Spinal cord (tissue), 10 donors: Measurements from ENCODE around the gene NT5E. TPM values are rescaled to one million over a fixed set of nuclear protein-coding genes. Genes with fewer than 3 reads are reported as not detected.

Experiments
- DNase-seq, 6 donors: peaks; one replicate each; pipeline versions ENCODE4 v3.0.0 to v3.0.0-alpha.2; 2013 to 2015; ENCODE audit warnings: low spot score in 6 of 6, low read depth in 4 of 6
- H3K27ac ChIP-seq: one replicate; pipeline ENCODE4 v1.5.1; 2013; ENCODE audit warnings: low read depth, low read length, control low read depth
- H3K27me3 ChIP-seq: one replicate; pipeline ENCODE4 v1.6.1; 2013; ENCODE audit warnings: low read length; ENCODE audit not compliant: control insufficient read depth, insufficient read depth
- H3K36me3 ChIP-seq: one replicate; pipeline ENCODE4 v1.6.1; 2013; ENCODE audit warnings: low read length; ENCODE audit not compliant: control insufficient read depth, insufficient read depth
- H3K4me1 ChIP-seq: one replicate; pipeline ENCODE4 v1.6.1; 2013; ENCODE audit warnings: low read length; ENCODE audit not compliant: control insufficient read depth, insufficient read depth
- H3K4me3 ChIP-seq: one replicate; pipeline ENCODE4 v1.5.1; 2013; ENCODE audit warnings: low read depth, low read length, control low read depth
- H3K9me3 ChIP-seq: one replicate; pipeline ENCODE4 v1.6.1; 2013; ENCODE audit warnings: low read length; ENCODE audit not compliant: control insufficient read depth, insufficient read depth
- WGBS: methylation state at CpG from one replicate; pipeline ENCODE4 v1.1.5; 2013; ENCODE audit warnings: missing lambda C conversion rate; ENCODE audit not compliant: insufficient coverage; 5-methylcytosine and 5-hydroxymethylcytosine counted together
- polyA plus RNA-seq, 2 donors: library from polyadenylated mRNA; unstranded; fragments of 120-200 nt; gene quantifications; one replicate each; pipeline ENCODE4 v1.2.1, GENCODE V29; 2013; ENCODE audit not compliant: insufficient read length in 2 of 2
- total RNA-seq, 2 donors: library from RNA; depleted of rRNA in 1 of 2; stranded (reverse); fragments of 120-200 nt in 1 of 2; fragments of >200 nt in 1 of 2; gene quantifications; one replicate each; pipeline versions ENCODE4 v1.2.3 to v1.2.4, GENCODE V29; 2013 to 2014
- donor health status: healthy.

The NT5E gene
- total and polyA plus RNA-seq, 4 donors: 13.0 to 18.8 (median 16.7) TPM

GRCh38 chr6:85405175-85405852 lies 44.6 kb upstream of the NT5E start:
- no peak overlapping the region for H3K4me3 ChIP-seq
- no peak overlapping the region for H3K27ac ChIP-seq
- H3K36me3 ChIP-seq: no peaks in the 10 kb centered on the region
- no peaks in the 10 kb centered on the region for H3K27me3 ChIP-seq
- no peak for DNase-seq
- H3K4me1 ChIP-seq: peaks cover 3% of the 10 kb centered on the region
- H3K9me3 ChIP-seq: no peaks in the 10 kb centered on the region
- 65% methylated on average over 2 of the region's 3 CpGs for WGBS

GRCh38 chr6:85405853-85406198 lies 44.1 kb upstream of the NT5E start:
- DNase-seq: no peak
- WGBS: 100% methylated on average over 2 of the region's 2 CpGs
- no peaks in the 10 kb centered on the region for H3K27me3 ChIP-seq
- no peak overlapping the region for H3K4me3 ChIP-seq
- no peaks in the 10 kb centered on the region for H3K36me3 ChIP-seq
- no peaks in the 10 kb centered on the region for H3K9me3 ChIP-seq
- peaks cover 3% of the 10 kb centered on the region for H3K4me1 ChIP-seq
- no peak overlapping the region for H3K27ac ChIP-seq

- no peaks in the 10 kb centered on the region for H3K9me3 ChIP-seq
- WGBS: 91% methylated on average over 2 of the region's 5 CpGs
- no peak for DNase-seq
Measured at GRCh38 chr6:85406641-85407075, 43.2 kb upstream of the NT5E start.

DNA sequence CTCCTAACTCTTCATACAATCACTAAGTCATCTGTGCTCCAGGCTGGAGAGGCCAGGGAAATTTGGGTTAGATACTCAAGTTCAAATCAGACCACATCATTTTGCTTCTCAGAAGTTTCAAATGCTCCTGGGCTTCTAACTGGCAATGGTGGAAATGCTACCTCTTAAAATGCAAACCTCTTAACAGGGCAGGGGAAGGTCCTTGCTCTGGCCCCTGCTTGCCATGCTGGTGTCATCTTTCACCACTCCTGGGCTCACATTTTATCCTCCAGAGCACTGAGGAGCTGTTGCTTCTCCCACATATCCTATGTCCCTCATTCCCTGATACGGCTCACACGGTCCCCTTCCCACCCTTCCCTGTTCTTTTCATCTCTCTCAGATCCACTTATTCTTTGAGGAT lies 41.8 kb upstream of the NT5E start:
- no peaks in the 10 kb centered on the region for H3K9me3 ChIP-seq
- no peak overlapping the region for H3K27ac ChIP-seq
- peaks cover 3% of the 10 kb centered on the region for H3K4me1 ChIP-seq
- no peaks in the 10 kb centered on the region for H3K27me3 ChIP-seq
- no peak for DNase-seq
- WGBS: 81% methylated on average over 2 of the region's 2 CpGs
- no peak overlapping the region for H3K4me3 ChIP-seq
- H3K36me3 ChIP-seq: no peaks in the 10 kb centered on the region

More at GRCh38 chr6:85406641-85407075, 43.2 kb upstream of the NT5E start:
- Histone ChIP-seq H3K27me3 (no peaks in the 10 kb centered on the region), H3K27ac (no peak overlapping the region), H3K4me1 (peaks cover 3% of the 10 kb centered on the region), H3K4me3 (no peak overlapping the region), H3K36me3 (no peaks in the 10 kb centered on the region)

DNA sequence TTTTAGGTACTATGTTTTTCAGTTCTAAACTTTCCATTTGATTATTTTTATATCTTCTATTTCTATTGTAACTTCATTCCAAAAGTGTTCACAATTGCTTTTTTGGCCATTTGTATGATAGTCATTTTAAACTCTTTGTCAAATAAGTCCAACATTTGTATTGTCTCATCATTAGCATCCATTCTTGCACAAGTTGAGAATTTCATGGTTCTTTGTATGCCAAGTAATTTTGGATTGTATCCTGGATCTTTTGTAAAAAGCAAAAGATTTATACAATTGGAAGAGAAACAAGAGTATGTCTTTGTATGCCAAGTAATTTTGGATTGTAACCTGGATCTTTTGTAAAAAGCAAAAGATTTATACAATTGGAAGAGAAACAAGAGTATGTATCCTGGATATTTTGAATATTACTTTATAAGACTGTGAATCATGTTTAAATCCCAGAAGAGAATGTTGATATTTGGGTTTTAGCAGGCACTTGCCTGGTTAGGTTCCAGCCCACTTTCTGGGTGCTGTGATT lies 36.9 kb upstream of the NT5E start:
- DNase-seq: no peak
- H3K27me3 ChIP-seq: no peaks in the 10 kb centered on the region
- H3K36me3 ChIP-seq: no peaks in the 10 kb centered on the region
- no peak overlapping the region for H3K4me3 ChIP-seq
- H3K9me3 ChIP-seq: no peaks in the 10 kb centered on the region
- no peaks in the 10 kb centered on the region for H3K4me1 ChIP-seq
- no peak overlapping the region for H3K27ac ChIP-seq

- no CpG with 5 or more reads among the region's 1 CpG for whole genome bisulfite sequencing
- no peak overlapping the region for H3K4me3 ChIP-seq
- H3K4me1 ChIP-seq: no peaks in the 10 kb centered on the region
- no peaks in the 10 kb centered on the region for H3K36me3 ChIP-seq
- no peak overlapping the region for H3K27ac ChIP-seq
- no peaks in the 10 kb centered on the region for H3K27me3 ChIP-seq
- H3K9me3 ChIP-seq: no peaks in the 10 kb centered on the region
- DNase-seq: no peak
Measured at GRCh38 chr6:85416049-85416448, 33.8 kb upstream of the NT5E start.

DNA sequence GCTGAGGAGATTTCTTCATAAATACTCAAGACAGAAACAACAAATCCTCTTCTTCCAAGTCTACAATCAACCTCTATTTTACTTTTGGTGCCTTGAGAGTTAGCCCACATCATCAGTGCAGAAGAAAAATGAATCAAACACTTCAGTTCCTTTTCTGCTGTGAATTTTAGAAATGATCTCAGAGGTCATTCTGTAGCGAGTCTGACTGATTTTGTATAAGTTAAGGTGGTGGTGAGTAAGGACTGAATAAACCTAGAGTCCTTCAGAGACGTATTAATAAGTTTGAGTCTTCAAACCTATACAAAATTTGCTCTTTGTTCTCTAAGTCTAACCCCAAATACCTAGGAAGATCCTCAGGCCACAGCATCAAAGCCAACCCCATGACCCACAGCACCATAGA lies 33.1 kb upstream of the NT5E start:
- Histone ChIP-seq H3K4me3 (no peak overlapping the region), H3K4me1 (no peaks in the 10 kb centered on the region), H3K27ac (no peak overlapping the region), H3K27me3 (no peaks in the 10 kb centered on the region), H3K36me3 (no peaks in the 10 kb centered on the region), H3K9me3 (no peaks in the 10 kb centered on the region)
- no peak for DNase-seq
- no CpG with 5 or more reads among the region's 2 CpGs for WGBS

DNA sequence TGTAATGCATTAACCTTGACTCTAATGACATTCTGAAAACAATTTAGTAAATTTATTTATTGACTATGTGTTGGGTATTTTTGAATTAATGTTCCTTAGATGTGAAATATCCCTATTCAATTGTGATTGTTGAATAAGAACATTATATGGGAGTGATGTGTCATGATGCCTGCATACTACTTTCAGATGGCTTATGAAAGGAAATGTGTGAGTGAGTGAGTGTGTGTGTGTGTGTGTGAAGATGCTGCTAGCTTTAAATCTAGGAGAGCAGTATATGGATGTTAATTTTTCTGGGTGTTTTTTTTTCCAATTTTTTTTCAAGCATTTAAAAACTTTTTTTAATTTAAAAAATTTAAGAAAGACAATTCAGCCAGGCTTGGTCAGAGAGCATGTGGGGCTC lies 32.5 kb upstream of the NT5E start:
- Histone ChIP-seq H3K9me3 (no peaks in the 10 kb centered on the region), H3K27ac (no peak overlapping the region), H3K4me1 (no peaks in the 10 kb centered on the region), H3K4me3 (no peak overlapping the region), H3K36me3 (no peaks in the 10 kb centered on the region), H3K27me3 (no peaks in the 10 kb centered on the region)
- DNase-seq: no peak

- no peaks in the 10 kb centered on the region for H3K27me3 ChIP-seq
- DNase-seq: no peak
- WGBS: no CpG with 5 or more reads among the region's 2 CpGs
- no peaks in the 10 kb centered on the region for H3K4me1 ChIP-seq
- H3K4me3 ChIP-seq: no peak overlapping the region
- H3K36me3 ChIP-seq: no peaks in the 10 kb centered on the region
- H3K27ac ChIP-seq: no peak overlapping the region
- H3K9me3 ChIP-seq: no peaks in the 10 kb centered on the region
Measured at GRCh38 chr6:85418059-85418458, 31.8 kb upstream of the NT5E start.

DNA sequence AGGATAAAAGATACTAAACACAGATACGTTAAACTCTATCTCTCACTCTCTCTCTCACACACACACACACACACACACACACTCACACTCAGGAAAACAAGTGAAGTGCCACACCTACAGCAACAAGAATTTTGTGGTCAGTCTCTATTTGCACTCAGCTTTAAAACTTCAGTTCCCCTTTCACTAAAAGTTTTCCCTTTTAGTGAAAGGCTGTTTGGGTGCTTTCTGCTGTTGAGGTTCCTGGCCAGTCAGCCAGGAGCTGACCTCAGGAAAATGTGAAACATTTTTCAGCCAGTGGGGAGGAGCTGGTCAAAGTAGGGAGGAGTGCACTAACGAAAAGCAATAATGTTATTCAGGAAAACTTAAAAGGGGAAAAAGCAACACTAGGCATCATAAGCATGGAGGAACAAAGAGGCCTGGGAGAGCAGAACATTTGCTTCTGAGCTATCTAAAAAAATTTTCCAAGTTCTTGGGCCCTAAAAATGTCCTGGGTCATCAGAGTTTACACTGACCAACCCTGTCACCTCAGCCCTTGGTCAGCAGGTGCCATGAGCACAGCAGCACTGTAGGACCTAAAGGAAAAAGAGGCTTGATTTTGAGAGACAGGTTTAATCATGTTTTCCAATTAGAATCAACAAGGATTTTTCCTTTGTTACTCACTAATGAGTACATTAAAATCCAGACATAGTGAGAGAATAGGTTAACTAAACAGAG lies 30.7 kb upstream of the NT5E start:
- 50% methylated on average over 2 of the region's 2 CpGs for WGBS

More for the DNA sequence above, 30.7 kb upstream of the NT5E start:
- H3K27ac ChIP-seq: no peak overlapping the region
- H3K36me3 ChIP-seq: no peaks in the 10 kb centered on the region
- no peaks in the 10 kb centered on the region for H3K9me3 ChIP-seq
- H3K27me3 ChIP-seq: no peaks in the 10 kb centered on the region
- H3K4me1 ChIP-seq: no peaks in the 10 kb centered on the region
- H3K4me3 ChIP-seq: no peak overlapping the region
- no peak for DNase-seq
